ENCODE results near the gene HELLS. TPM values are rescaled to one million over a fixed set of nuclear protein-coding genes. Genes with fewer than 3 reads are reported as not detected.
"Not testable (repeated sequence)": the region's sequence is repeated elsewhere in the genome, so short reads cannot be mapped to it uniquely, and the experiment has no call there.

HELLS gene
- total RNA-seq, 1 donor from 2014 or later = 23.3 TPM

GRCh38 chr10:94521276-94522250 is 24.0 kb upstream of the HELLS start:
- no peaks in the 10 kb centered on the region for H3K9me3 Mint-ChIP-seq (ENCODE audit: unreplicated experiment)
- no peaks in the 10 kb centered on the region for H3K4me1 Mint-ChIP-seq (ENCODE audit: unreplicated experiment)
- H3K36me3 Mint-ChIP-seq (ENCODE audit: unreplicated experiment) = peaks cover 21% of the 10 kb centered on the region
- no peak overlapping the region for H3K4me3 Mint-ChIP-seq (ENCODE audit: unreplicated experiment)
- TF ChIP-seq, protein P1, sequence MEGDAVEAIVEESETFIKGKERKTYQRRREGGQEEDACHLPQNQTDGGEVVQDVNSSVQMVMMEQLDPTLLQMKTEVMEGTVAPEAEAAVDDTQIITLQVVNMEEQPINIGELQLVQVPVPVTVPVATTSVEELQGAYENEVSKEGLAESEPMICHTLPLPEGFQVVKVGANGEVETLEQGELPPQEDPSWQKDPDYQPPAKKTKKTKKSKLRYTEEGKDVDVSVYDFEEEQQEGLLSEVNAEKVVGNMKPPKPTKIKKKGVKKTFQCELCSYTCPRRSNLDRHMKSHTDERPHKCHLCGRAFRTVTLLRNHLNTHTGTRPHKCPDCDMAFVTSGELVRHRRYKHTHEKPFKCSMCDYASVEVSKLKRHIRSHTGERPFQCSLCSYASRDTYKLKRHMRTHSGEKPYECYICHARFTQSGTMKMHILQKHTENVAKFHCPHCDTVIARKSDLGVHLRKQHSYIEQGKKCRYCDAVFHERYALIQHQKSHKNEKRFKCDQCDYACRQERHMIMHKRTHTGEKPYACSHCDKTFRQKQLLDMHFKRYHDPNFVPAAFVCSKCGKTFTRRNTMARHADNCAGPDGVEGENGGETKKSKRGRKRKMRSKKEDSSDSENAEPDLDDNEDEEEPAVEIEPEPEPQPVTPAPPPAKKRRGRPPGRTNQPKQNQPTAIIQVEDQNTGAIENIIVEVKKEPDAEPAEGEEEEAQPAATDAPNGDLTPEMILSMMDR (IDR thresholded peaks at IDR 0.05) = no peak
- DNase-seq (ENCODE audit: extremely low spot score, unreplicated experiment) = no peak
- H3K27me3 Mint-ChIP-seq (ENCODE audit: unreplicated experiment) = no peaks in the 10 kb centered on the region
- H3K27ac Mint-ChIP-seq (ENCODE audit: unreplicated experiment) = no peak overlapping the region

- H3K27ac Mint-ChIP-seq (ENCODE audit: unreplicated experiment) = no peak overlapping the region
- TF ChIP-seq, protein P1 (IDR thresholded peaks at IDR 0.05) = no peak
Measured at GRCh38 chr10:94524146-94524545, 21.4 kb upstream of the HELLS start.

DNA sequence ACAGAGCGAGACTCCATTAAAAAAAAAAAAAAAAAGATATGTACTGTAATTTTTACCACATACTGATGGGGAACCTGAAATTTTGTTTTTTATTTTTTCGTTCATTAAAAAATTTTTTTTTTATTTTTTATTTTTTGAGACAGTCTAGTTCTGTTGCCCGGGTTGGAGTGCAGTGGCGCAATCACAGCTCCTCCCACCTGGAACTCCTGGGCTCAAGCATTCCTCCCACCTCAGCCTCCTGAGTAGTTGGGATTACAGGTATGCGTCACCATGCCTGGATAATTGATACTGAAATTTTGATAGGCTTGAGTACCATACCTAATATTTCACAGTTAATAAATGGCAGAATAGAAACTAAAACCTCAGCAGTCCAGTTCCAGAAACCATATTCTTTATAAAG is 20.9 kb upstream of the HELLS start:
- Mint-ChIP-seq H3K27ac (ENCODE audit: unreplicated experiment) (no peak overlapping the region), H3K36me3 (ENCODE audit: unreplicated experiment) (peaks cover 29% of the 10 kb centered on the region), H3K4me3 (ENCODE audit: unreplicated experiment) (no peak overlapping the region), H3K4me1 (ENCODE audit: unreplicated experiment) (no peaks in the 10 kb centered on the region), H3K27me3 (ENCODE audit: unreplicated experiment) (no peaks in the 10 kb centered on the region), H3K9me3 (ENCODE audit: unreplicated experiment) (no peaks in the 10 kb centered on the region)
- TF ChIP-seq, protein P1 (IDR thresholded peaks at IDR 0.05) = no peak
- no peak for DNase-seq (ENCODE audit: extremely low spot score, unreplicated experiment)

More at GRCh38 chr10:94524146-94524545, 21.4 kb upstream of the HELLS start:
- no peak for DNase-seq (ENCODE audit: extremely low spot score, unreplicated experiment)
- Mint-ChIP-seq H3K4me1 (ENCODE audit: unreplicated experiment) (no peaks in the 10 kb centered on the region), H3K27me3 (ENCODE audit: unreplicated experiment) (no peaks in the 10 kb centered on the region), H3K9me3 (ENCODE audit: unreplicated experiment) (no peaks in the 10 kb centered on the region), H3K36me3 (ENCODE audit: unreplicated experiment) (peaks cover 29% of the 10 kb centered on the region), H3K4me3 (ENCODE audit: unreplicated experiment) (no peak overlapping the region)

DNA sequence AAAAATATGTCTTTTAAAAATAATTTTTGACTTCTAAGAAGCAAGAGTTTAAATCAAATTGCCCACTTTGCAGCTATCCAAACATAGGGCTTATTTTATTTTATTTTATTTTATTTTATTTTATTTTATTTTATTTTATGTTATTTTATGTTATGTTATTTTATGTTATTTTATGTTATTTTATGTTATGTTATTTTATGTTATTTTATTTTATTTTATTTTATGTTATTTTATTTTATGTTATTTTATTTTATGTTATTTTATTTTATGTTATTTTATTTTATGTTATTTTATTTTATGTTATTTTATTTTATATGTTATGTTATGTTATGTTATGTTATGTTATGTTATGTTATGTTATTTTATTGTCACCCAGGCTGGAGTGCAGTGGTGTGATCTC is 14.0 kb upstream of the HELLS start:
- H3K27ac Mint-ChIP-seq (ENCODE audit: unreplicated experiment); H3K4me1 Mint-ChIP-seq (ENCODE audit: unreplicated experiment); H3K27me3 Mint-ChIP-seq (ENCODE audit: unreplicated experiment); H3K9me3 Mint-ChIP-seq (ENCODE audit: unreplicated experiment); H3K4me3 Mint-ChIP-seq (ENCODE audit: unreplicated experiment); DNase-seq (ENCODE audit: extremely low spot score, unreplicated experiment): not testable (repeated sequence)
- peaks cover 28% of the 10 kb centered on the region for H3K36me3 Mint-ChIP-seq (ENCODE audit: unreplicated experiment)

DNA sequence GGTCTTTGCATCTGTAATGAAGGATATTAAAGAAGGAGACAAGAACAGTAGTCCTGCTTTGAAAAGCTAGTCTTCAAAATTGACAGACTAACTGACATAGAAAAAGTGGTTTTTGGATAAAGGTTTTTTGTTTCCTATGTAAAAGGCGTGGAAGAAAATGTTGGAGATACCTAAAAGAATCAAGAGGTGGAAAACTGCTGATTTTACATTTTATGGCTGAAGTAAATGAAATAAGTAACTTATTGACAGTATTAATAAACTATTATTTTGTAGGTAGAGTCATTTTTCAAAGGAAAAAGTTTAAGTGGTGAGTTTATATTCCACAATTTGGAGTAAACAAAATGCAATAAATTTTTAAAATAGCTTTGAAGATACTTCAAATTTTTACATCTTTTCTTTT is 12.6 kb upstream of the HELLS start:
- Mint-ChIP-seq H3K4me1 (ENCODE audit: unreplicated experiment) (no peaks in the 10 kb centered on the region), H3K27ac (ENCODE audit: unreplicated experiment) (no peak overlapping the region)

GRCh38 chr10:94542282-94542681 is 3.3 kb upstream of the HELLS start:
- H3K4me1 Mint-ChIP-seq (ENCODE audit: unreplicated experiment) = peaks cover 21% of the 10 kb centered on the region

More for the DNA sequence above, 12.6 kb upstream of the HELLS start:
- no peaks in the 10 kb centered on the region for H3K27me3 Mint-ChIP-seq (ENCODE audit: unreplicated experiment)
- DNase-seq (ENCODE audit: extremely low spot score, unreplicated experiment) = no peak
- H3K36me3 Mint-ChIP-seq (ENCODE audit: unreplicated experiment) = peaks cover 20% of the 10 kb centered on the region
- no peak overlapping the region for H3K4me3 Mint-ChIP-seq (ENCODE audit: unreplicated experiment)
- TF ChIP-seq, protein P1 (IDR thresholded peaks at IDR 0.05) = no peak
- no peaks in the 10 kb centered on the region for H3K9me3 Mint-ChIP-seq (ENCODE audit: unreplicated experiment)

More at GRCh38 chr10:94542282-94542681, 3.3 kb upstream of the HELLS start:
- H3K4me3 Mint-ChIP-seq (ENCODE audit: unreplicated experiment); H3K27me3 Mint-ChIP-seq (ENCODE audit: unreplicated experiment); H3K9me3 Mint-ChIP-seq (ENCODE audit: unreplicated experiment); H3K36me3 Mint-ChIP-seq (ENCODE audit: unreplicated experiment); DNase-seq (ENCODE audit: extremely low spot score, unreplicated experiment); H3K27ac Mint-ChIP-seq (ENCODE audit: unreplicated experiment): not testable (repeated sequence)
